GM23248 (cell line): ENCODE results near the gene ATL1.

ENCODE experiments used
- EZH2 ChIP-seq: fragments of 200-600 bp; sonication (generic); IDR thresholded peaks from 2 replicates; pipeline ENCODE4 v1.6.1; 2018; ENCODE audit warnings: antibody characterized with exemption, mild to moderate bottlenecking; ENCODE audit not compliant: insufficient read depth, poor library complexity, severe bottlenecking
- EZH2phosphoT487 ChIP-seq: fragments of 200-600 bp; sonication (generic); IDR thresholded peaks from 2 replicates; pipeline ENCODE4 v1.6.1; 2018; ENCODE audit warnings: antibody characterized with exemption, moderate library complexity, mild to moderate bottlenecking, low read depth; ENCODE audit not compliant: insufficient read depth

- TF ChIP-seq EZH2phosphoT487 (no peak), EZH2 (no peak)
Observed at GRCh38 chr14:50562841-50563240, 2.9 kb downstream of the ATL1 start.
